ENCODE results near the gene ST14.
"Not testable (repeated sequence)": the region's sequence is repeated elsewhere in the genome, so short reads cannot be mapped to it uniquely, and the experiment has no call there.

ST14 gene

DNA sequence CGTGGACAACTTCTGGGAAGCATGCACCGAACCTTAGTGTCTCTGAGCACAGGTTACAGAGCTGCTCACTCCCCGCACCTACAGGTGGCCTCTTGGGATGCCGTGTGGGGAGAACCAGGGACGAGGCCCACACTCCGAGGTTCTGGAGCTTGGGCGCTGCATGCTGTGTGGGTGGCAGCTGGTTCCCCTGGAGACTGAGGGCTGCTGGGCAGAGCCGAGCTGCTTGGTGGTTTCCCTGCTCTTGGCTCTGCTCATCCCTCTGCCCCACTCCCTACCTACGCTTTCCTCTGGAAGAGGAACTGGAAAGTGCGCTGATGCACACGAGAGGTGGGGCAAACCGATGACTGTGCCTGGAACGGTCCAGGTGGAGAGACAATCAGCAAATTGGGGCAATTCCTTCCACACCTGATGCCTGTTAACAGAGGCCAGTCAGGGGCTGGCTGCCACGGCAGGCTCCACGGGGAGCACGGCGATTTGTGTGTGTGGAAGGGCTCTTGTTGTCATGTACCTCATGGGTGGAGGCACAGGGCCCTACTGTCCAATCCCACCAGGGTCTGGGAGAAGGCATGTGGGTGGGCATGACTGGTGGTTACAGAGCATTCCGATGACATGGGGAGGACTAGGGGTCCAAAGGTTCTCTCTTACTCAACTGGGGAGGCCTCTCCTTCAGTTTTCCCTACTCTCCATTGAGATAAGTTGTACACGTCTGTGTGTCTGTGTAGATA is 60.9 kb downstream of the ST14 start:
- TF ChIP-seq, protein P1, sequence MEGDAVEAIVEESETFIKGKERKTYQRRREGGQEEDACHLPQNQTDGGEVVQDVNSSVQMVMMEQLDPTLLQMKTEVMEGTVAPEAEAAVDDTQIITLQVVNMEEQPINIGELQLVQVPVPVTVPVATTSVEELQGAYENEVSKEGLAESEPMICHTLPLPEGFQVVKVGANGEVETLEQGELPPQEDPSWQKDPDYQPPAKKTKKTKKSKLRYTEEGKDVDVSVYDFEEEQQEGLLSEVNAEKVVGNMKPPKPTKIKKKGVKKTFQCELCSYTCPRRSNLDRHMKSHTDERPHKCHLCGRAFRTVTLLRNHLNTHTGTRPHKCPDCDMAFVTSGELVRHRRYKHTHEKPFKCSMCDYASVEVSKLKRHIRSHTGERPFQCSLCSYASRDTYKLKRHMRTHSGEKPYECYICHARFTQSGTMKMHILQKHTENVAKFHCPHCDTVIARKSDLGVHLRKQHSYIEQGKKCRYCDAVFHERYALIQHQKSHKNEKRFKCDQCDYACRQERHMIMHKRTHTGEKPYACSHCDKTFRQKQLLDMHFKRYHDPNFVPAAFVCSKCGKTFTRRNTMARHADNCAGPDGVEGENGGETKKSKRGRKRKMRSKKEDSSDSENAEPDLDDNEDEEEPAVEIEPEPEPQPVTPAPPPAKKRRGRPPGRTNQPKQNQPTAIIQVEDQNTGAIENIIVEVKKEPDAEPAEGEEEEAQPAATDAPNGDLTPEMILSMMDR (IDR thresholded peaks at IDR 0.05) = no peak
- TF ChIP-seq ZFX (IDR thresholded peaks at IDR 0.05; ENCODE audit: borderline replicate concordance) = no peak
- no peak overlapping the region for H3K27ac ChIP-seq

DNA sequence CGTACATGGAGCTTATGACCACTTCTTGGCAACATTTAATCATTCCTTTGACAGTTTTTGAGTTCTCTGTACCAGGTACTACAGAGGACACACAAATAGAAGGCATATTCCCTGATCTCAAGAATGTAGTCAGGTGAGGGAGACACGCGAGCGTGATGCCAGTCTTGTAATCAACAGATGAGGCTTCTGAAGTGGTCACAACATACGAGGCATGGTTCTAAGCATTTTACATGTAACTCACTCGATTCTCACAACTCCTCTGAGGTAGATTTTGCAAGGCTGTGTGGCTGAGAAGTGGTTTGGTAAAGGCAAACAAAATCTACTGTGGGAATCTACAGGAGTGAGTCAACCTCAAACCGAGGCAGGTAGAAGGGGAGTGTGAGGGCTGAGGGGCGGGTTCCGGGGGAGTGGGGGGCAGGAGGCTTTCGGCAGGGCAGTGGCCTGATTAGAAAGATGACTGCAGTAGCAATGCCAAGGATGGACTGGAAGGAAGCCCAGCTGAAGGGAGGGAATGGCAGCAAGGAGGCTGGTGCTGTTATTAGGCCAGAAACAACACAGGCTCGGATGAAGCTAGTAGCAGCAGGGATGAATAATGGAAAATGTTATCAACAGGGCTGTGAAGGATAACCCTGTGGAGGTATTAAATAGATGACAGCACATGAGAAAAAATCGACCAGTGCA is 63.8 kb downstream of the ST14 start:
- no peak overlapping the region for H3K27ac ChIP-seq
- TF ChIP-seq ZFX (IDR thresholded peaks at IDR 0.05; ENCODE audit: borderline replicate concordance) = no peak
- TF ChIP-seq, protein P1 (IDR thresholded peaks at IDR 0.05) = no peak

DNA sequence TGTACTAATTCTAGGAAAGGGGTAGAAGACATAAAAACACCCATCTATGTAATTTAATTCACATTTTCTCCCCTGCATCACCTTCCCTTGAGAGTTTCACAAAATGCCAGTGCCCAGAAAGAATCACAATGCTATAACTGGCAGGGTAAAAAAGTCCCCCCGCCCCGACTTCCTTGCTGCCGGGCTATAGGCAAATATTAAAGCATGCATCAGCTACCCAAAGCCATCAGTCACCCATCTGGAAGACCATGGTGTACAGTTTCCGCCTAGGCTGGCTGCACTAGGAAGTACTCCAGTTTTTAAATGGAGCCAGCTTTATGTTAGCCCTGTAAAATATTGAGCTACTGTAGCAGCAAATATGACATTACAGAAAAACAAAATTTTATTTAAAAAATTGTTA is 67.8 kb downstream of the ST14 start:
- TF ChIP-seq ZFX (IDR thresholded peaks at IDR 0.05; ENCODE audit: borderline replicate concordance) = no peak
- TF ChIP-seq, protein P1 (IDR thresholded peaks at IDR 0.05) = no peak
- H3K27ac ChIP-seq = no peak overlapping the region

DNA sequence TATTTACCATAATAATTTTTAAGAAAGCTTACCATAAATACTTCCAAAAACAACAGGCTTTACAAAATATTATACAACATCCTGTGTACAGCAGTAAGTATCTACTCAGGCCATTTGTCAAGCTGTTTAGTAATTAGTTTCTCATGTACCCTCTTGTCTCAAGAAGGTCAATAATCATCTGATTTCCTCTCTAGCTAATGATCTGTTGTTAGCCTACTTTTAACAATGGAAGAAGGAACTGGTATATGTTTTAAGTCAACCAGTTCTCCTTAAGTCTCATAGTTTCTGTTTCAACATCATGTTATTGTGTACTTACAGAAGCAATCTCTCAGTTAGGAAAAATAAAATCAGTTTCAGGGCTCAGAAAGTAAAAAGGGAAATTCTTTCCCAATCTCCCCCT is 73.9 kb downstream of the ST14 start:
- not testable (repeated sequence) for H3K27ac ChIP-seq

DNA sequence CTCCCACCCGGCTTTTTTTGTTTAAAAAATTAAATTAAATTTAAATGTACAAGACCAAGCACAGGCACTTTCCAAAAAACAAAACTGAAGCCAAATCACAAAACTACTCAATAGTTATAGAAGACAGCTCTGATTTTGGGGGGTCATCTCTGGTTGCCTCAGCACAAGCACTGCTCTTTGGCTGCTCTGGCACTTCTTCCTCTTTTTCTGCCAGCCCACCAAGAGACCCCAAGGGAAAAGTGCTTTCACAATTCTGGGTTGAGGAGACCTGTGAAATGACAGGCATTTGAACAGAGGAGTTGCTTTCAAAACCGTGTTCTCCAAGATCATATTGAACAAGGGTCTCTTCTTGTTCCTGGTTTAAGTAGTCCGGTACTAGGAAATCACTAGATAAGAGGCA is 74.3 kb downstream of the ST14 start:
- H3K27ac ChIP-seq = not testable (repeated sequence)

DNA sequence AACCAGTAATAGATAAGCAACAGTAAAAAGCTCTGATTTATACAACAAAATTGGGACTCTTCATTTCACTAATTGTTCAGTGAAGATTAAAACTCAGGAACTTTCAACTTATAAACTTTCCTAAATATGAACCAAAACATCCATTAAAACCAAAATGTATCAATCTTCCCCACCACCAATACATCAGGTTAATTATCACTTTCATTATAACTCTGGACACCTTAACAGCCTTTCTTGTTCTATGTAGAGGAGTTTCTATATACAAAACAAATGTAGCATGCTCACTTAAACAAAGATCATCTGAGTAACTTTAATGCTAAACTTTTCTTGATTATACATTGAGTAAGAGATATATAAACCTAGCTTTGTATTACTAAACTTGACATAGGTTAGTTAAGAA is 74.7 kb downstream of the ST14 start:
- TF ChIP-seq, protein P1 (IDR thresholded peaks at IDR 0.05) = no peak
- TF ChIP-seq ZFX (IDR thresholded peaks at IDR 0.05; ENCODE audit: borderline replicate concordance) = no peak
- no peak overlapping the region for H3K27ac ChIP-seq

DNA sequence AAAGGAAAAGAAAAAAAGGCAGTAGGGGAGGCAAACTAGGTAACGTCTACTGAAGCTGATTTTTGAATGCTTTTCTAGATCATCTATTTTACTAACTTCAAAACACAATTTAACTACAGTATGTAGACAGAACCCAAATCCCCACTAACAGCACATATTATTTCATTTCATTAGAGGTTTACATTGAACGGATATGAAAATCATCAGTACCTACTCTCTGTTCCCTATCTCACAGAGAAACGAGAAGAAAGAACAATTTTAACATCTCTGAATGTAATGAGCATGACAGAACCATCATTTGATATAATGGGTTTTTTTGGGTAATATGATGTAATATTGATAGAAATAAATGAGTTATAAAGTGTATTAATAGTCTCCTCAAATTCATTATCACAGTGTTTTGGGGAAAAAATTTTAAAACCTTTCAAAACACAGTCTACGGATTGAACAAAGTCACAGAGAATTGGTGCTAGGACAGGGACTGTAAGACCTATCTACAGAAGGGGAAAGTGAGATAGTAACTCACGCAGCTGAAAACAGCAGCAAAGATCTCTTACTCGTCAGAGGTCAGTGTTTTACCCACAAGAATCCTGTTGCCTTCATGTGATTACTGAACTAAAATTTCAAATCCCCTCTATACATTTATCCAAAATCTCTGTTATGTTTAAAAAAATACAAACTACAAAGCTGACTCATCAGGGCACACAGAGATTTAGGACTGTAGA is 77.9 kb downstream of the ST14 start:
- no peak overlapping the region for H3K27ac ChIP-seq
- no peak for TF ChIP-seq ZFX (IDR thresholded peaks at IDR 0.05; ENCODE audit: borderline replicate concordance)
- TF ChIP-seq, protein P1 (IDR thresholded peaks at IDR 0.05) = no peak

DNA sequence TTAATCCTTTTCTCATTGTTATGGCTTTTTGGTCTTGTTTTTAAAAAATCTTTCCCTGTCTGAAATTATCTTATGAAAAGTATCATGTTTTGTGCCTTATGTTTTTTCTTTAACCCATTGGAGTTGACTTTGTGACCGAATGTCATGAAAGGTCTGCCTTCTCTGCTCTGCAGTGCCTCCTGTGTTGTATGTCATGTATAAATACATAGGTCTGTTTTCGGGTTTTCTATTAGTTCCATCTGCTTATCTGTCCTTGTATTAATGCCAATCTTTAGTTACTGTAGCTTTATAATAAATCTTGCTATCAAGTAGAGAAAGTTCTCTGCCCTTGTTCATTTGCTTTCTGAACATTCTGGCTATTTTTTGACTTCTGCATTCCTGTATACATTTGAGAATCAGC is 82.1 kb downstream of the ST14 start:
- TF ChIP-seq, protein P1 (IDR thresholded peaks at IDR 0.05) = peak; percentile 36; the same call in 1 of the 2 replicates
- TF ChIP-seq ZFX (IDR thresholded peaks at IDR 0.05; ENCODE audit: borderline replicate concordance) = no peak
- H3K27ac ChIP-seq = no peak overlapping the region

All from 22Rv1 (cell line).